ENCODE data around the gene CKLF. TPM values are rescaled to one million over a fixed set of nuclear protein-coding genes. Genes with fewer than 3 reads are reported as not detected.

Gene CKLF
- polyA plus RNA-seq, 1 of the 3 experiments (the other 2 are of a cell fraction), result 211 TPM

DNA sequence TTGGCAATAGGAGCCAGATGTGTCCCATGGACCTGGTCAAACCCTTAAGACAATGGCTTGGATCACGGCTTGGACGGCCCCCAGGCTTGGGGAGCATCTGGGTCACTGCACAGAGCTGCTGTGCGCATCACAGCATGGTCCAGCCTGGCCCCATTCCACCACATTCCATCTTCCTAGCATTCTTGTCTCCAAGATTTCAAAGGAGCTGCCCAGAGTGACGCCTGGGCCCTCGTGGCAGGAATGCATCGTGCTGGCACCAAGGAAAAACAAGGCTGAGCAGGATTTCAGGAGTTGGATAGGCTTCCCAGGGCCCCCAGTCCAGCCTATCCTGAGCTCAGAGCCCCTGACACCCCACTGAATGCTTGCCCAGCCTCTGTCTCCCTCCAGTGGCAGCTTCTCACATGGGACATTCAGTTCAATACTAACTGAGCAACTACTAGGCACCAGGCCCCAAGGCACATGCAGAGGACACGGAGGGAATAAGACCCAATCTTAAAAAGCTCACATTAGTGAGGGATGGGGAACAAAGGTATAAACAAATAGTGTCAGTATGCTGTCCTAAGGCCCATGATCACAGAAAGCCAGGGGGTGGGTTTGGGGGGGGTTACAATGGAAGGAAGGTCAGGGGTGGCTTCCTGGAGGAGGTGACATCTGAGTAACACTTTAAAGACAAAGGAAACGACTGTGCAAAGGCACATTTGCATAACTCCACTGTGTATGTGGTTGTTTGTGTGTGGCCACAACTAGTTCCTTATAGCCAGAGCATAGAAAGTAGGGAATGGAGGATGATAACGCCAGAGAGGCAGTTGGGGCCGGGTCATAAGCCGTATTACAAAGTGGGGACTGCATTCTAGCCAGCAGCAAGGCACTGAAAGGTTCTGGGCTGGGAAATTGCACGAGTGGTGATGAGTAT, 36.5 kb upstream of the CKLF start (continued):
- TF ChIP-seq NRF1 (IDR thresholded peaks at IDR 0.05; ENCODE audit: low read depth, low read length), result no peak
- TF ChIP-seq CHD2 (IDR thresholded peaks at IDR 0.05; ENCODE audit: low read length, partially characterized antibody), result no peak
- TF ChIP-seq GATA2 (CRISPR knock-in tag; IDR thresholded peaks at IDR 0.05), result no peak
- TF ChIP-seq FOXM1 (IDR thresholded peaks at IDR 0.05; ENCODE audit: low read depth), result no peak
- no peak for TF ChIP-seq MEF2A (IDR thresholded peaks at IDR 0.05; ENCODE audit: borderline replicate concordance, low read depth)
- no peak for TF ChIP-seq FOSL2 (IDR thresholded peaks at IDR 0.05; ENCODE audit: borderline replicate concordance, low read depth)
- TF ChIP-seq, protein P1, sequence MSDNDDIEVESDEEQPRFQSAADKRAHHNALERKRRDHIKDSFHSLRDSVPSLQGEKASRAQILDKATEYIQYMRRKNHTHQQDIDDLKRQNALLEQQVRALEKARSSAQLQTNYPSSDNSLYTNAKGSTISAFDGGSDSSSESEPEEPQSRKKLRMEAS (IDR thresholded peaks at IDR 0.05; ENCODE audit: low read depth), result peak; percentile 77
- TF ChIP-seq, protein P2, sequence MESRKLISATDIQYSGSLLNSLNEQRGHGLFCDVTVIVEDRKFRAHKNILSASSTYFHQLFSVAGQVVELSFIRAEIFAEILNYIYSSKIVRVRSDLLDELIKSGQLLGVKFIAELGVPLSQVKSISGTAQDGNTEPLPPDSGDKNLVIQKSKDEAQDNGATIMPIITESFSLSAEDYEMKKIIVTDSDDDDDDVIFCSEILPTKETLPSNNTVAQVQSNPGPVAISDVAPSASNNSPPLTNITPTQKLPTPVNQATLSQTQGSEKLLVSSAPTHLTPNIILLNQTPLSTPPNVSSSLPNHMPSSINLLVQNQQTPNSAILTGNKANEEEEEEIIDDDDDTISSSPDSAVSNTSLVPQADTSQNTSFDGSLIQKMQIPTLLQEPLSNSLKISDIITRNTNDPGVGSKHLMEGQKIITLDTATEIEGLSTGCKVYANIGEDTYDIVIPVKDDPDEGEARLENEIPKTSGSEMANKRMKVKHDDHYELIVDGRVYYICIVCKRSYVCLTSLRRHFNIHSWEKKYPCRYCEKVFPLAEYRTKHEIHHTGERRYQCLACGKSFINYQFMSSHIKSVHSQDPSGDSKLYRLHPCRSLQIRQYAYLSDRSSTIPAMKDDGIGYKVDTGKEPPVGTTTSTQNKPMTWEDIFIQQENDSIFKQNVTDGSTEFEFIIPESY (IDR thresholded peaks at IDR 0.05; ENCODE audit: borderline replicate concordance, low read depth), result no peak
- no peak for TF ChIP-seq TAF1 (IDR thresholded peaks at IDR 0.05; ENCODE audit: borderline replicate concordance, low read depth, low read length)
- no peak for TF ChIP-seq EP300 (IDR thresholded peaks at IDR 0.05; ENCODE audit: borderline replicate concordance in 1 of 2, low read depth in 1 of 2, low read length in 1 of 2)

DNA sequence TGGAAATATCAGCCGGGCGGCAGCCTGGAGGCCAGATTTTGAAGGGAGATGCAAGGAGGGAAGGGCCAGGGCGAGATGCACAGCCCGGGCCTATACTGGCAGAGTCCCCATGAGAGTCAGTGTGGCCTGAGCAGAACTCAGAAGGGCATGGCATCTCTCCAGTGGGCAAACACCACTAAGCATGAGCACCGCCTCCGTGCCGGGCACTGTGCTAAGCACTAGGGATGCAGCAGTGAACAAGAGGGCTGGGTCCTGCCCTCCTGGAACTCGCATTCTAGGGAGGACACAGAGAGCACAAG, 35.9 kb upstream of the CKLF start:
- no peak for DNase-seq
- no peaks in the 10 kb centered on the region for H4K20me1 ChIP-seq (ENCODE audit: insufficient read depth)
- no peaks in the 10 kb centered on the region for H3K27me3 ChIP-seq (ENCODE audit: insufficient read depth)
- POLR2A ChIA-PET, result no interaction called here
- peaks cover 28% of the 10 kb centered on the region for H3F3A ChIP-seq (replicated peaks; ENCODE audit: insufficient read depth)
- no peaks in the 10 kb centered on the region for H3K9me3 ChIP-seq
- no peak overlapping the region for H3K4me3 ChIP-seq (ENCODE audit: low read depth in 2 of 2, low read length in 1 of 2)
- H3K36me3 ChIP-seq (replicated peaks in 1 of 2; ENCODE audit: control insufficient read depth in 1 of 2, insufficient read depth in 2 of 2, low read length in 1 of 2), result no peaks in the 10 kb centered on the region
- no peak overlapping the region for H2AFZ ChIP-seq (ENCODE audit: low read depth)
- H3K4me1 ChIP-seq (ENCODE audit: control insufficient read depth in 1 of 2, insufficient read depth in 2 of 2, low read depth in 1 of 2, low read length in 1 of 2), result peaks cover 19 to 33% of the 10 kb centered on the region in 2 experiments; a peak in 3 of 4 replicates
- WGBS (ENCODE audit: low lambda C conversion rate), result 30% methylated on average over 8 of the region's 8 CpGs
- H3K79me2 ChIP-seq (ENCODE audit: insufficient read depth), result no peaks in the 10 kb centered on the region
- H3K9ac ChIP-seq, result peak overlapping the region; percentile 39; the same call in 1 of the 2 replicates
- TF ChIP-seq NFIC (IDR thresholded peaks at IDR 0.05; ENCODE audit: borderline replicate concordance) (no peak), RXRA (IDR thresholded peaks at IDR 0.05; ENCODE audit: borderline replicate concordance, low read depth) (no peak), ELF1 (IDR thresholded peaks at IDR 0.05) (no peak), SIN3A (IDR thresholded peaks at IDR 0.05; ENCODE audit: borderline replicate concordance, low read depth, low read length) (no peak)
- peak overlapping the region; percentile 79 to 94 for H3K27ac ChIP-seq (ENCODE audit: low read depth in 2 of 2, low read length in 1 of 2)
- peak overlapping the region; percentile 69; the same call in 1 of the 2 replicates for H3K4me2 ChIP-seq
- no peaks in the 10 kb centered on the region for H3K9me2 ChIP-seq
- CTCF ChIA-PET, result interaction anchor here (1.1 to 1.4 kb wide), 4 partner anchors 8 to 173 kb away, joined by 3 to 4 read pairs (median 3); no protein-coding TSS in a partner anchor

All from SK-N-SH (cell line).